Hematopoietic multipotent progenitor cell (in vitro differentiated cells): ENCODE results near the gene CSNK1A1L. TPM values are rescaled to one million over a fixed set of nuclear protein-coding genes. Genes with fewer than 3 reads are reported as not detected.

Experiments used
- DNase-seq, 3 donors: peaks; one replicate each; pipeline ENCODE4 v3.0.0-alpha.2; 2011 to 2015; ENCODE audit warnings: low read depth in 2 of 3, low spot score in 2 of 3
- total RNA-seq: library from RNA; depleted of rRNA; stranded (reverse); fragments of >200 nt; gene quantifications from one replicate; pipeline ENCODE4 v1.2.3, GENCODE V29; 2012

CSNK1A1L gene
- total RNA-seq, 1 donor = not detected

DNA sequence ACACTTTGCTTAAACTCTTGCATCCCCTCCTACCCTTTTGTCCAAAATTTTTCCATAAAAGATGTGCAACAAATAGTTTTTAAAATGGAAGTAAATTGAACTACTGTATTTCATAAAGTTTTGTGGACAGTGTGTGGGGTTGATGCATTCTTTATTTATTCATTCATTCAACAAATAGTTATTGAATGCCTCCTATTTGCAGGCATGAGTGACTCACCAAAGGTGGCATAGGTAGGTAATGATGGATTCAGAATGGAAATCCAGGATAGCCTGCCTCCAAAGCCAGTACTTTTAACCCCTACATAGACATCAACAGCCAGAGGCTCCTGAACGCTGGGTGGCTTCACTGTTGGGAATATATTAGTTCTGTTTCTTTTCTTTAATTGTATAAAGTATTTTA lies 2.4 kb upstream of the CSNK1A1L start:
- DNase-seq = no peak

- DNase-seq = no peak
These were observed 2.0 kb upstream of the CSNK1A1L start for GRCh38 chr13:37107456-37107855.

DNA sequence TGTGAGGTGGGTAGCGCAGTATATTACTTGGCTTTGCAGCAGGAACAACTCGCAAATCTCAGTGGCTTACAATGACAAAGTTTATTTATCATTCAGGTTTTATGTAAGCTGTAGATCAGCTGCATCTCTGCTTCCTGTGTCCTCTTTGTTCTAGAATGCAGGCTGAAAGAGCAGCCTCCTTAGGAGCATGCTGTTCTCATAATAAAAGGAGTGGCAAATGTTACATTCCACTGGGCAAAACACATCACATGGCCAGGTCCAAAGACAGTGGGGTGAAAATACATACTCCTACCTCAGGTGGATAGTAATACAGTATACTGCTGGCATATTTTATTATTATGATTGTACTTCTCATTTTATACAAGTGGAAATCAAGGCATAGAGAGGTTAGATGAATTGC lies 1.2 kb upstream of the CSNK1A1L start:
- DNase-seq = no peak

DNA sequence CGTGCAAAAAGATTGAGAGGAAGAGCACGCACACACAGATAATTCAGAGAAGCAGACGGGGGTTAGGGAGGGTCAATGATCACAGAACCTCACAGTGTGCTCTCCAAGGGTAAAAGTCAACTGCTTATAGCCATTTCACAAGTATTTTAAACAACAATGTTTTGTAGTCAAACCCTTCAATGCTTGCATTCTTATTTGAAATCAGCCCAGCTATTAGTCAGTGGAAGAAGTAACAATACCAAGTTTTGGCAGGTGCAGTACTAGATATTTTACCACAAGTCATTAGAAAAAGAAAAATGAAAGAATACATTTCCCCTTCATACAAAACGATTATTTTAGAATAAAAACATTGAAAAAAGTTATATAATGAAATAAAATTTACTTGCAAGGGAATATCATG lies 2.6 kb downstream of the CSNK1A1L start:
- no peak for DNase-seq

- no peak for DNase-seq
These were observed 4.3 kb downstream of the CSNK1A1L start for GRCh38 chr13:37101201-37101600.

- DNase-seq = no peak
These were observed 4.7 kb downstream of the CSNK1A1L start for GRCh38 chr13:37100731-37101130.

DNA sequence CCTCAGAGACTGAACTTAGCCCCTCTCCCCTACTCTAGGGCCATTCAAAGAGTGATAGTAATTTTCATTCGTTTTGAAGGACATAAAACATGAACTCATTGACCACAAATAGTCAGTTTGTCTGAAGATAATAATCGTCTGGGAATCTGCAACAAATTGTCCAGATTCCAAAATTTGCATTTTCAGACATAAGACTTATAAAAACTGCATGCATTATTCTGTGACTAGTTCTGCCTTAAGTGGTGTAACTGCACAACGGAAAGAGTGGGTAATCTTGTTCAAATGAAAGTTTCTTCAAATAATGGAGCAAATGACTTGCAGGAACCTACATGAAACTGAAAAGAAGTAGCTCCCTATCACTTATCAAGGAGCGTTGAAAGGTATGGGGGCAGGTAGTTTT lies 8.4 kb downstream of the CSNK1A1L start:
- DNase-seq = no peak

- no peak for DNase-seq
These were observed 10.6 kb downstream of the CSNK1A1L start for GRCh38 chr13:37094840-37095239.

DNA sequence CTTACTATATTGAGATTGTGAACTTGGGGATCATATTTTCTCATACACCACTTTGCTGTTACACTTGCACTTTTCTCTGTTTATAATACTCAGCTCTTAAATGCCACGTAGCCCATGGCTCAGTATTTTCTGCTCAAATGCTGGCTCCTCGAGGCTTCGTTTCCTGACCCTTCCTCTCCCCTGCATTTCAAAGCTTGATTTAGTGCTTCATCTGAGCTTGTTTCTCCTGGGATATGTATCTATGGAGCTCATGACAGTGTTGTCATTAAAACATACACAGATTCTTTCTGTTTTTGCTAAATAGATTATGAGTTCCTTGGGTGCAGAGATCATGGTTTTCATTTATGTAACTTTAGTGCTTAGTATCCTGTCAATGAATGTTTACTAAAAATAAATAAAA lies 11.4 kb downstream of the CSNK1A1L start:
- no peak for DNase-seq

DNA sequence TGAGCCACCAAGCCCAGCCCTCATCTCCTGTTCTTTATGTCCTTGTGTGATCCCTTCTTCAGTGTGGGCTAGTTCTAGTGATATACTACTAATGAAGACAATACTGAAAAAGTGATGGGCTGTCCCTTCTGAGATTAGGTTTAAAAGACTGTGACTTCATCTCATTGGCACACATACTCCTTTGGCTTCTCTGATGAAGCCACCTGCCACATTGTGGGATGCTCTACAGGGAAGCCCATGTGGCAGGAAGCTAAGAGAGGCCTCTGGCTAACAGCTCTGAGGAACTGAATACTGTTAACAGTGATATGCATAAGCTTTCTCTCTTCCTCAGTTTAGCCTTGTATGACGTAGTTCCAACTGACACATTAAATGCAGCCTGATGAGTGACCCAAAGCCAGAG lies 13.6 kb downstream of the CSNK1A1L start:
- no peak for DNase-seq

- DNase-seq = no peak
These were observed 14.6 kb downstream of the CSNK1A1L start for GRCh38 chr13:37090912-37091311.

DNA sequence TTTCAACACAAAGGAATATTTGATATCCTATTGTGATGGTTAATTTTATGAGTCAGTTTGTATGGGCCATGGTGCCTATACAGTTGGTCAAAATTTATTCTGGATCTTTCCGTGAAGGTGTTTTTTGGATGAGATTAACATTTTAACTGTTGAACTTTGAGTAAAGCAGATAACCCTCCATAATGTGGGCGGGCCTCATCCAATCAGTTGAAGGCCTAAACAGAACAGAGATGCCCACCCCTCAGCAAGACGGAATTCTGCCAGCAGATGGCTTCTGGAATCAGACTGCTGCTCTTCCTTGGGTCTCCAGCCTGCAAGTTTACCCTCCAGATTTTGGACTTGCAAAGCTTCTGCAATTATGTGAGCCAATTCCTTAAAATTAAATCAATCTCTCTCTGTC lies 16.0 kb downstream of the CSNK1A1L start:
- no peak for DNase-seq

DNA sequence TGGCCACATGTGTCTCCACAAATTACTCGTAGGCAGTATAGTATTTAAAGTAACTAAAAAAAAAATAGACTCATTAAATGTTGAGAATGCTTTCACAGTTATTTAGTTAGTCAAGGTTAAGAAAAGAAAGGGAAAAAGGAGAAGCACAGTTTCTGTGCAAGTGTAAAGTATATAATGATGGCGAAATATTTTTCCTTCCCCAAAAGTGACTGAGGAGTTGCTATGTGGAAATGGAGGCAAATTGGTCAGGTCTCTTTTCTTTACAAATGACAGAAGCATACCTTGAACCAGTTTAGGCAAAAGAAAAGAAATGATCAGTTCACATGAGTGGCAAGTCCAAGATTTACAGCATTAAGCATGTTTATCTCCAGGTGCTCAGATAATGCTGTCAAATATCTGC lies 18.0 kb downstream of the CSNK1A1L start:
- DNase-seq = no peak

DNA sequence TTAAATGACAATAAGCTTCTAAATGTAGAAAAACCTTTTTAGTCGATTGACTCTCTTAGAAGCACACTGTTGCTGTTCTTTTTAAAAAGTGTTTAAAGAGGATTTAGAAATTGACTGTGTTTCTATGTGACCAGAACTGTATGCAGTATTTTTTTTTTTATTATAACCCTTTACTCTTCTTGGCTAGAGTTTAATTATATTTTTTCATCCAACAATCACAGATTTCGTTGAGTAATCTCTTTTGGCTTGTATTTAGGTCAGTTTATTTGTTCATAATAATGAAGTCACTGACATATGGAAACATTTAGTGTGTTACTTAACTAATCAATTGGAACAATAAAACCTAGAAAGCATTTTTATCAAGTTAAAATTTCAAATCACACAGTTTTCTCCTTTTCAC lies 19.9 kb downstream of the CSNK1A1L start:
- no peak for DNase-seq

GRCh38 chr13:37076818-37077217 lies 28.6 kb downstream of the CSNK1A1L start:
- no peak for DNase-seq

- DNase-seq = no peak
These were observed 30.3 kb downstream of the CSNK1A1L start for GRCh38 chr13:37075164-37075563.

GRCh38 chr13:37074703-37075102 lies 30.8 kb downstream of the CSNK1A1L start:
- peak in 2 of 3 donors; percentile 13 to 64 for DNase-seq

GRCh38 chr13:37072024-37072423 lies 33.4 kb downstream of the CSNK1A1L start:
- DNase-seq = no peak

GRCh38 chr13:37070956-37071355 lies 34.5 kb downstream of the CSNK1A1L start:
- no peak for DNase-seq

DNA sequence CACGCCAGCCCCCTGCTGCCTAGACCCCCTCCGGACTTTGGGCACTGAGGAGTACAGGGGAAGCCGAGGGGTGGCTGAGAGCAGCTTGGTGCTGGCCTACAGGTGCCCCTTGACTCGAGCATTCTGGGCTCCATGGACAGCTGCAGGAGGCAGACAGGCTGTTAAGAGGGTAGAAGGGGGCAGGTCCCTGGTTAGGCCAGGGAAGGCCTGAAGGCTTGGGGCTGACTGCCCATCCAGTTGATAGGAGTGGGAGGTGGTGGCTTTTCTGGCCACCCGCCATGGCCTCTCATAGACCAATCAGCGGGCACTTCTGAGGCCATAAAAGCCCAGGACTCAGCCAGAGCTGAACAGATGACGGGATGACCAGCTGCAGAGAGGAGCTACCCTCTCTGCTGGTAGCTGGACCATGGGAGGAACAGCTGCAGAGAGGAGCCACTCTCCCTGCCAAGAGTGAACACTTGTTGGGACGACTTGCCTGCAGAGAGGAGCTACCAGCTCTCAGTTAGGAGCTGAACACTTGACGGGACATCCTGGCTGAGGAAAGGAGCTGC lies 35.2 kb downstream of the CSNK1A1L start:
- no peak for DNase-seq

- DNase-seq = no peak
These were observed 35.8 kb downstream of the CSNK1A1L start for GRCh38 chr13:37069597-37070103.

GRCh38 chr13:37068962-37069361 lies 36.5 kb downstream of the CSNK1A1L start:
- DNase-seq = peak in 1 of 3 donors; percentile 30

GRCh38 chr13:37067874-37068273 lies 37.6 kb downstream of the CSNK1A1L start:
- no peak for DNase-seq
